ENCODE data around the gene KLK1. TPM values are rescaled to one million over a fixed set of nuclear protein-coding genes. Genes with fewer than 3 reads are reported as not detected.
"Not testable (repeated sequence)": the region's sequence is repeated elsewhere in the genome, so short reads cannot be mapped to it uniquely, and the experiment has no call there.

Gene KLK1
- total RNA-seq, 4 donors from 2014 or later: 24.5 to 60.2 (median 47.3) TPM

GRCh38 chr19:50790396-50790795, 33.2 kb downstream of the KLK1 start, which contains the start of gene ACP4:
Gene ACP4, plus strand, starts transcription at chr19:50790415. Its CDS starts 0 bp downstream, at chr19:50790415.
- TF ChIP-seq POLR2A (IDR thresholded peaks at IDR 0.05) (no peak), CTCF (IDR thresholded peaks at IDR 0.05) (no peak)
- H3K4me1 ChIP-seq: peaks cover 0 to 3% (median 0%) of the 10 kb centered on the region in 4 donors
- no peak for DNase-seq
- H3K27me3 ChIP-seq: no peaks in the 10 kb centered on the region
- no peaks in the 10 kb centered on the region for H3K9me3 ChIP-seq
- H3K36me3 ChIP-seq: no peaks in the 10 kb centered on the region
- no peak within 1 kb of the TSS for H3K27ac ChIP-seq
- H3K4me3 ChIP-seq: no peak within 1 kb of the TSS

- TF ChIP-seq CTCF (IDR thresholded peaks at IDR 0.05) (no peak), POLR2A (IDR thresholded peaks at IDR 0.05) (no peak)
Observed at GRCh38 chr19:50785329-50785728, 38.3 kb downstream of the KLK1 start.

GRCh38 chr19:50784710-50785109, 38.9 kb downstream of the KLK1 start:
- Histone ChIP-seq H3K36me3 (no peaks in the 10 kb centered on the region), H3K27ac (no peak overlapping the region), H3K4me1 (no peaks in the 10 kb centered on the region), H3K27me3 (peaks cover 0 to 4% of the 10 kb centered on the region in 2 donors), H3K9me3 (no peaks in the 10 kb centered on the region), H3K4me3 (no peak overlapping the region)
- TF ChIP-seq CTCF (IDR thresholded peaks at IDR 0.05) (no peak), POLR2A (IDR thresholded peaks at IDR 0.05) (no peak)
- no peak for DNase-seq

More at GRCh38 chr19:50785329-50785728, 38.3 kb downstream of the KLK1 start:
- H3K27me3 ChIP-seq: no peaks in the 10 kb centered on the region
- no peaks in the 10 kb centered on the region for H3K36me3 ChIP-seq
- no peak overlapping the region for H3K4me3 ChIP-seq
- no peak for DNase-seq
- H3K4me1 ChIP-seq: no peaks in the 10 kb centered on the region
- no peak overlapping the region for H3K27ac ChIP-seq
- H3K9me3 ChIP-seq: no peaks in the 10 kb centered on the region

- not testable (repeated sequence) for H3K27ac ChIP-seq, H3K4me1 ChIP-seq, H3K27me3 ChIP-seq, H3K9me3 ChIP-seq, H3K4me3 ChIP-seq, DNase-seq, H3K36me3 ChIP-seq
Observed at GRCh38 chr19:50783848-50784152, 39.8 kb downstream of the KLK1 start.

GRCh38 chr19:50780753-50781435, 42.7 kb downstream of the KLK1 start:
- H3K4me1 ChIP-seq: no peaks in the 10 kb centered on the region
- TF ChIP-seq CTCF (IDR thresholded peaks at IDR 0.05) (no peak), POLR2A (IDR thresholded peaks at IDR 0.05) (no peak)

GRCh38 chr19:50779504-50780457, 43.8 kb downstream of the KLK1 start:
- no peaks in the 10 kb centered on the region for H3K4me1 ChIP-seq
- peaks cover 0 to 14% of the 10 kb centered on the region in 2 donors for H3K27me3 ChIP-seq

More at GRCh38 chr19:50780753-50781435, 42.7 kb downstream of the KLK1 start:
- Histone ChIP-seq H3K9me3 (peaks cover 0 to 6% (median 0%) of the 10 kb centered on the region in 4 donors), H3K27me3 (peaks cover 0 to 14% of the 10 kb centered on the region in 2 donors), H3K27ac (no peak overlapping the region), H3K4me3 (no peak overlapping the region), H3K36me3 (no peaks in the 10 kb centered on the region)
- no peak for DNase-seq

More at GRCh38 chr19:50779504-50780457, 43.8 kb downstream of the KLK1 start:
- DNase-seq: no peak
- Histone ChIP-seq H3K36me3 (no peaks in the 10 kb centered on the region), H3K27ac (no peak overlapping the region), H3K4me3 (no peak overlapping the region), H3K9me3 (peaks cover 0 to 6% (median 0%) of the 10 kb centered on the region in 4 donors)
- TF ChIP-seq CTCF (IDR thresholded peaks at IDR 0.05): no peak
- no peak for TF ChIP-seq POLR2A (IDR thresholded peaks at IDR 0.05)
